OCI-LY7 (cell line): ENCODE measurements around the gene BTBD7.

Experiments
- EZH2phosphoT487 ChIP-seq: fragments of 200-600 bp; sonication (generic); IDR thresholded peaks from 2 replicates; pipeline ENCODE4 v1.6.1; 2018; ENCODE audit warnings: low read depth, borderline replicate concordance, mild to moderate bottlenecking, mixed run types, antibody characterized with exemption, low read length, moderate library complexity, mixed read lengths
- TF ChIP-seq, protein P1 (sequence below): fragments of 200-600 bp; sonication (generic); conservative IDR thresholded peaks from 2 replicates; pipeline ENCODE4 v1.5.1; 2014; ENCODE audit warnings: mild to moderate bottlenecking, antibody characterized with exemption, low read length, moderate library complexity, mixed read lengths

DNA sequence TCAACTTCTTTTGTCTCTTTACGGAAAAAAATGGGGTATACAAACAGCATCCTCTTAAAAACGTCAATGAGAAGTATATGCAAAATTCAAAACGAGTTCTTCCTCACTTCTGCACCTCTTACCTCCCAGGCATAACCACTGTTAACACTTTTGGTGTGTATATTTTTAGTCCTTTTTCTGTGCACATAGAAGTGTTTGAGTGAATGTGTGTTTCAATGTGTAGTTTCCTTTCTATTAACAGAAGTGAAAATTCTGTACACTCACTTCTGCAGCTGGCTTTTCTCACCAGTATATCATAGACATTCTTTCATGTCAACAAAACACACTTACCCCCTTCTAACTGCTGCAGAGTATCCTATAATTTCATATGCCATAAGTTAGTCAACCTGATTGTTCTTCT is 120.4 kb downstream of the BTBD7 start:
- TF ChIP-seq, protein P1, sequence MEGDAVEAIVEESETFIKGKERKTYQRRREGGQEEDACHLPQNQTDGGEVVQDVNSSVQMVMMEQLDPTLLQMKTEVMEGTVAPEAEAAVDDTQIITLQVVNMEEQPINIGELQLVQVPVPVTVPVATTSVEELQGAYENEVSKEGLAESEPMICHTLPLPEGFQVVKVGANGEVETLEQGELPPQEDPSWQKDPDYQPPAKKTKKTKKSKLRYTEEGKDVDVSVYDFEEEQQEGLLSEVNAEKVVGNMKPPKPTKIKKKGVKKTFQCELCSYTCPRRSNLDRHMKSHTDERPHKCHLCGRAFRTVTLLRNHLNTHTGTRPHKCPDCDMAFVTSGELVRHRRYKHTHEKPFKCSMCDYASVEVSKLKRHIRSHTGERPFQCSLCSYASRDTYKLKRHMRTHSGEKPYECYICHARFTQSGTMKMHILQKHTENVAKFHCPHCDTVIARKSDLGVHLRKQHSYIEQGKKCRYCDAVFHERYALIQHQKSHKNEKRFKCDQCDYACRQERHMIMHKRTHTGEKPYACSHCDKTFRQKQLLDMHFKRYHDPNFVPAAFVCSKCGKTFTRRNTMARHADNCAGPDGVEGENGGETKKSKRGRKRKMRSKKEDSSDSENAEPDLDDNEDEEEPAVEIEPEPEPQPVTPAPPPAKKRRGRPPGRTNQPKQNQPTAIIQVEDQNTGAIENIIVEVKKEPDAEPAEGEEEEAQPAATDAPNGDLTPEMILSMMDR, result no peak
- no peak for TF ChIP-seq EZH2phosphoT487
